ENCODE data around the gene CHRM1. TPM values are rescaled to one million over a fixed set of nuclear protein-coding genes. Genes with fewer than 3 reads are reported as not detected.
"Not testable (repeated sequence)": the region's sequence is repeated elsewhere in the genome, so short reads cannot be mapped to it uniquely, and the experiment has no call there.

The CHRM1 gene
- total and polyA plus RNA-seq, 2 donors: 0.05 TPM; not detected in 1

- Histone ChIP-seq H3K4me1 (ENCODE audit: control insufficient read depth in 2 of 2, insufficient read depth in 2 of 2, low read length in 2 of 2) (peaks cover 0 to 8% of the 10 kb centered on the region in 2 donors), H3K9me3 (ENCODE audit: control insufficient read depth in 2 of 2, insufficient read depth in 1 of 2, low read length in 1 of 2) (no peaks in the 10 kb centered on the region), H3K27me3 (ENCODE audit: control insufficient read depth in 2 of 2, insufficient read depth in 1 of 2, low read length in 1 of 2) (no peaks in the 10 kb centered on the region), H3K4me3 (ENCODE audit: low read length in 2 of 2) (no peak overlapping the region), H3K36me3 (ENCODE audit: control insufficient read depth in 2 of 2, insufficient read depth in 2 of 2, low read length in 1 of 2) (peaks cover 0 to 2% of the 10 kb centered on the region in 2 donors), H3K27ac (ENCODE audit: low read depth in 1 of 2, low read length in 1 of 2) (no peak overlapping the region)
- WGBS: 96% methylated on average over 4 of the region's 4 CpGs
- no peak for DNase-seq (ENCODE audit: low read depth in 6 of 9, low spot score in 9 of 9)
Measured at GRCh38 chr11:62863687-62864335, 57.4 kb downstream of the CHRM1 start.

GRCh38 chr11:62861564-62862192 is 59.5 kb downstream of the CHRM1 start:
- not testable (repeated sequence) for H3K36me3 ChIP-seq (ENCODE audit: control insufficient read depth in 2 of 2, insufficient read depth in 2 of 2, low read length in 1 of 2); H3K4me3 ChIP-seq (ENCODE audit: low read length in 2 of 2); H3K27ac ChIP-seq (ENCODE audit: low read depth in 1 of 2, low read length in 1 of 2); H3K27me3 ChIP-seq (ENCODE audit: control insufficient read depth in 2 of 2, insufficient read depth in 1 of 2, low read length in 1 of 2); DNase-seq (ENCODE audit: low read depth in 6 of 9, low spot score in 9 of 9); H3K9me3 ChIP-seq (ENCODE audit: control insufficient read depth in 2 of 2, insufficient read depth in 1 of 2, low read length in 1 of 2)
- H3K4me1 ChIP-seq (ENCODE audit: control insufficient read depth in 2 of 2, insufficient read depth in 2 of 2, low read length in 2 of 2): peaks cover 3 to 21% of the 10 kb centered on the region in 2 donors
- 98% methylated on average over 16 of the region's 16 CpGs for WGBS

DNA sequence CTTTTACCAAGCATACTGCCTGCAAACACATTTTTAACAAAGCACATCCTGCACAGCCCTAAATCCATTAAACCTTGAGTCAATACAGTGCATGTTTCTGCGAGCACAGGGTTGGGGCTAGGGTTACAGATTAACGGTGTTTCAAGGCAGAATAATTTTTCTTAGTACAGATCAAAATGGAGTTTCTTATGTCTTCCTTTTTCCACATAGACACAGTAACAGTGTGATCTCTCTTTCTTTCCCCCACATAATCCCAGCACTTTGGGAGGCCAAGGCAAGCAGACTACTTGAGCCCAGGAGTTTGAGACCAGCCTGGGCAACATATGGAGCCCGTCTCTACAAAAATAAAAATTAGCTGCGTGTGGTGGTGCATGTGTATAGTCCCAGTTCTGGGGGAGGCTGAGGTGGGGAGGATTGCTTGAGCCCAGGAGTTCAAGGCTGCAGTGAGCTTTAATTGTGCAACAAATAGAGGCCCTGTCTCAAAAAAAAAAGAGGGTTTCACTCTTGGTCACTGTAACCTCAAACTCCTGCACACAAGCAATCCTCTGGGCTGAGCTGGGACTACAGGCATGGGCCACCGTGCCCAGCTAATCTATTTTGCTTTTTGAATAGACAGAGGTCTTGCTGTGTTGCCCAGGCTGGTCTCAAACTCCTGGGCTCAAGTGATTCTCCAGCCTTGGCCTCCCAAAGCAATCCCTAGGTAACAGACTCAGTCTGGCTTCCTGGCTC is 60.2 kb downstream of the CHRM1 start:
- DNase-seq (ENCODE audit: low read depth in 6 of 9, low spot score in 9 of 9): no peak
- no peaks in the 10 kb centered on the region for H3K9me3 ChIP-seq (ENCODE audit: control insufficient read depth in 2 of 2, insufficient read depth in 1 of 2, low read length in 1 of 2)
- H3K4me3 ChIP-seq (ENCODE audit: low read length in 2 of 2): no peak overlapping the region
- H3K27me3 ChIP-seq (ENCODE audit: control insufficient read depth in 2 of 2, insufficient read depth in 1 of 2, low read length in 1 of 2): no peaks in the 10 kb centered on the region
- no peak overlapping the region for H3K27ac ChIP-seq (ENCODE audit: low read depth in 1 of 2, low read length in 1 of 2)
- WGBS: 95% methylated on average over 5 of the region's 5 CpGs
- peaks cover 5 to 27% of the 10 kb centered on the region in 2 donors for H3K4me1 ChIP-seq (ENCODE audit: control insufficient read depth in 2 of 2, insufficient read depth in 2 of 2, low read length in 2 of 2)
- H3K36me3 ChIP-seq (ENCODE audit: control insufficient read depth in 2 of 2, insufficient read depth in 2 of 2, low read length in 1 of 2): peaks cover 0 to 2% of the 10 kb centered on the region in 2 donors

DNA sequence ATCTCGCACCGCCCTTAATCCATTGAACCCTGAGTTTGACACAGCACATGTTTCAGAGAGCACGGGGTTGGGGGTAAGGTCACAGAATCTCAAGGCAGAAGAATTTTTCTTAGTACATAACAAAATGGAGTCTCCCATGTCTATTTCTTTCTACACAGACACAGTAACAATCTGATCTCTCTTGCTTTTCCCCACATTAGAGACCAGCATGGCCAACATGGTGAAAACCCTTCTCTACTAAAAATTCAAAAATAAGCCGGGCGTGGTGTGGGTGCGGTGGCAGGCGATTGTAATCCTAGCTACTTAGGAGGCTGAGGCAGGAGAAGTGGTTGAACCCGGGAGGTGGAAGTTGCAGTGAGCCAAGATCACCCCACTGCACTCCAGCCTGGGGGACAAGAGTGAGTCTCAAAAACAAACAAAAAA is 61.9 kb downstream of the CHRM1 start:
- not testable (repeated sequence) for H3K27ac ChIP-seq (ENCODE audit: low read depth in 1 of 2, low read length in 1 of 2); H3K4me3 ChIP-seq (ENCODE audit: low read length in 2 of 2); H3K27me3 ChIP-seq (ENCODE audit: control insufficient read depth in 2 of 2, insufficient read depth in 1 of 2, low read length in 1 of 2); H3K36me3 ChIP-seq (ENCODE audit: control insufficient read depth in 2 of 2, insufficient read depth in 2 of 2, low read length in 1 of 2); H3K9me3 ChIP-seq (ENCODE audit: control insufficient read depth in 2 of 2, insufficient read depth in 1 of 2, low read length in 1 of 2); DNase-seq (ENCODE audit: low read depth in 6 of 9, low spot score in 9 of 9)
- 98% methylated on average over 8 of the region's 8 CpGs for WGBS
- H3K4me1 ChIP-seq (ENCODE audit: control insufficient read depth in 2 of 2, insufficient read depth in 2 of 2, low read length in 2 of 2): peaks cover 5 to 28% of the 10 kb centered on the region in 2 donors

Other genes with a start within 250 kb of the CHRM1 start
- gene UQCC3, start 249.7 kb downstream of the CHRM1 start, total RNA-seq: 11.8 TPM
- 19.3 TPM for gene UQCC3, start 249.7 kb downstream of the CHRM1 start, polyA plus RNA-seq
- 4.0 TPM for gene LBHD1, start 249.1 kb downstream of the CHRM1 start, total RNA-seq
- gene LBHD1, start 249.1 kb downstream of the CHRM1 start, polyA plus RNA-seq: 14.0 TPM
- gene UBXN1, start 242.3 kb downstream of the CHRM1 start, total RNA-seq: 142 TPM
- 191 TPM for gene UBXN1, start 242.3 kb downstream of the CHRM1 start, polyA plus RNA-seq
- 0.80 TPM for gene LRRN4CL, start 231.8 kb downstream of the CHRM1 start, total RNA-seq
- gene LRRN4CL, start 231.8 kb downstream of the CHRM1 start, polyA plus RNA-seq: 0.75 TPM
- 29.3 TPM for gene BSCL2, start 213.9 kb downstream of the CHRM1 start, total RNA-seq
- 76.6 TPM for gene BSCL2, start 213.9 kb downstream of the CHRM1 start, polyA plus RNA-seq
- gene GNG3, start 213.7 kb downstream of the CHRM1 start, total RNA-seq: 0.05 TPM
- gene GNG3, start 213.7 kb downstream of the CHRM1 start, polyA plus RNA-seq: 0.41 TPM
- gene HNRNPUL2, start 193.9 kb downstream of the CHRM1 start, total RNA-seq: 7.7 TPM
- 44.7 TPM for gene HNRNPUL2, start 193.9 kb downstream of the CHRM1 start, polyA plus RNA-seq
- 37.8 TPM for gene TTC9C, start 192.9 kb downstream of the CHRM1 start, total RNA-seq
- gene TTC9C, start 192.9 kb downstream of the CHRM1 start, polyA plus RNA-seq: 34.9 TPM
- gene ZBTB3, start 167.2 kb downstream of the CHRM1 start, total RNA-seq: 8.9 TPM
- gene ZBTB3, start 167.2 kb downstream of the CHRM1 start, polyA plus RNA-seq: 7.7 TPM
- 172 TPM for gene POLR2G, start 159.8 kb downstream of the CHRM1 start, total RNA-seq
- gene POLR2G, start 159.8 kb downstream of the CHRM1 start, polyA plus RNA-seq: 150 TPM
- gene TAF6L, start 150.0 kb downstream of the CHRM1 start, total RNA-seq: 18.9 TPM
- gene TAF6L, start 150.0 kb downstream of the CHRM1 start, polyA plus RNA-seq: 26.5 TPM
- gene TMEM179B, start 134.0 kb downstream of the CHRM1 start, total RNA-seq: 36.5 TPM
- gene TMEM179B, start 134.0 kb downstream of the CHRM1 start, polyA plus RNA-seq: 58.2 TPM
- 19.9 TPM for gene TMEM223, start 129.4 kb downstream of the CHRM1 start, total RNA-seq
- 18.4 TPM for gene TMEM223, start 129.4 kb downstream of the CHRM1 start, polyA plus RNA-seq
- 34.4 TPM for gene NXF1, start 115.9 kb downstream of the CHRM1 start, total RNA-seq
- gene NXF1, start 115.9 kb downstream of the CHRM1 start, polyA plus RNA-seq: 186 TPM
- gene STX5, start 89.3 kb downstream of the CHRM1 start, total RNA-seq: 30.0 TPM
- gene STX5, start 89.3 kb downstream of the CHRM1 start, polyA plus RNA-seq: 31.2 TPM
- gene TEX54, start 88.5 kb downstream of the CHRM1 start, total RNA-seq: not detected
- gene TEX54, start 88.5 kb downstream of the CHRM1 start, polyA plus RNA-seq: 1.3 TPM
- 71.2 TPM for gene WDR74, start 81.8 kb downstream of the CHRM1 start, total RNA-seq
- 57.2 TPM for gene WDR74, start 81.8 kb downstream of the CHRM1 start, polyA plus RNA-seq
- gene SLC3A2, start 40.5 kb downstream of the CHRM1 start, total RNA-seq: 69.1 TPM
- gene SLC3A2, start 40.5 kb downstream of the CHRM1 start, polyA plus RNA-seq: 96.6 TPM
- gene SLC22A6, start 63.6 kb upstream of the CHRM1 start, total RNA-seq: not detected
- gene SLC22A6, start 63.6 kb upstream of the CHRM1 start, polyA plus RNA-seq: not detected
- not detected for gene SLC22A8, start 94.5 kb upstream of the CHRM1 start, total RNA-seq
- gene SLC22A8, start 94.5 kb upstream of the CHRM1 start, polyA plus RNA-seq: 0.02 TPM
- gene SLC22A24, start 222.9 kb upstream of the CHRM1 start, total RNA-seq: not detected
- gene SLC22A24, start 222.9 kb upstream of the CHRM1 start, polyA plus RNA-seq: 0.05 TPM